Fibroblast of mammary gland (primary cell): ENCODE measurements around the gene CPNE5.

ENCODE experiments used
- DNase-seq: peaks from one replicate; pipeline ENCODE4 v3.0.0-alpha.2; 2010; ENCODE audit warnings: low read depth
- H3K4me3 ChIP-seq: 2 replicates; pipeline ENCODE4 v1.5.1; 2011; ENCODE audit warnings: low read depth, mild to moderate bottlenecking, low read length, moderate library complexity; ENCODE audit not compliant: control insufficient read depth
- CTCF ChIP-seq: conservative IDR thresholded peaks from 2 replicates; pipeline ENCODE4 v1.5.1; 2011; ENCODE audit warnings: low read depth, low read length, inconsistent platforms; ENCODE audit not compliant: control insufficient read depth, insufficient read depth

CPNE5 gene

GRCh38 chr6:36720251-36721141, 118.7 kb downstream of the CPNE5 start:
- no peak overlapping the region for H3K4me3 ChIP-seq
- DNase-seq: no peak
- no peak for TF ChIP-seq CTCF

GRCh38 chr6:36719126-36719525, 120.1 kb downstream of the CPNE5 start:
- TF ChIP-seq CTCF: no peak
- DNase-seq: no peak
- H3K4me3 ChIP-seq: no peak overlapping the region

GRCh38 chr6:36718560-36718959, 120.7 kb downstream of the CPNE5 start:
- H3K4me3 ChIP-seq: no peak overlapping the region
- no peak for TF ChIP-seq CTCF
- DNase-seq: no peak

GRCh38 chr6:36717871-36718540, 121.2 kb downstream of the CPNE5 start:
- no peak overlapping the region for H3K4me3 ChIP-seq
- TF ChIP-seq CTCF: no peak
- no peak for DNase-seq

GRCh38 chr6:36717231-36717825, 121.9 kb downstream of the CPNE5 start:
- no peak for DNase-seq
- H3K4me3 ChIP-seq: no peak overlapping the region
- TF ChIP-seq CTCF: no peak

GRCh38 chr6:36716476-36717093, 122.7 kb downstream of the CPNE5 start:
- TF ChIP-seq CTCF: no peak
- H3K4me3 ChIP-seq: no peak overlapping the region
- no peak for DNase-seq
